ENCODE data around the gene DHFR2. TPM values are rescaled to one million over a fixed set of nuclear protein-coding genes. Genes with fewer than 3 reads are reported as not detected.

Gene DHFR2
- total and polyA plus RNA-seq, 4 donors = 2.3 to 7.1 (median 4.4) TPM

- 65 to 68% methylated on average over 2 of the region's 2 CpGs for WGBS, 2 donors
- no peak overlapping the region for H3K27ac ChIP-seq (ENCODE audit: low read depth in 1 of 2, low read length in 2 of 2)
- H3K4me1 ChIP-seq (ENCODE audit: control insufficient read depth in 1 of 2, insufficient read depth in 2 of 2, low read length in 2 of 2) = no peaks in the 10 kb centered on the region
- intact Hi-C loops (cut with DNase I) = no loop called here
- H3K36me3 ChIP-seq (ENCODE audit: control insufficient read depth in 1 of 2, insufficient read depth in 2 of 2, low read length in 1 of 2) = no peaks in the 10 kb centered on the region
- H3K9me3 ChIP-seq (ENCODE audit: control insufficient read depth, low read length) = no peaks in the 10 kb centered on the region
- ATAC-seq (ENCODE audit: low FRiP score) = no peak
- no peak overlapping the region for H3K4me3 ChIP-seq (ENCODE audit: low read length in 2 of 2)
- H3K27me3 ChIP-seq (ENCODE audit: control insufficient read depth in 1 of 2, insufficient read depth in 2 of 2, low read length in 1 of 2) = no peaks in the 10 kb centered on the region
- no peak for DNase-seq
These were observed 36.1 kb downstream of the DHFR2 start for GRCh38 chr3:94026623-94027022.

GRCh38 chr3:94024385-94024784 lies 38.3 kb downstream of the DHFR2 start:
- ATAC-seq (ENCODE audit: low FRiP score) = peak; percentile 46
- no peaks in the 10 kb centered on the region for H3K4me1 ChIP-seq (ENCODE audit: control insufficient read depth in 1 of 2, insufficient read depth in 2 of 2, low read length in 2 of 2)
- intact Hi-C loops (cut with DNase I) = no loop called here
- 7 to 18% methylated on average over 3 of the region's 3 CpGs for WGBS, 2 donors
- no peaks in the 10 kb centered on the region for H3K36me3 ChIP-seq (ENCODE audit: control insufficient read depth in 1 of 2, insufficient read depth in 2 of 2, low read length in 1 of 2)
- no peak overlapping the region for H3K27ac ChIP-seq (ENCODE audit: low read depth in 1 of 2, low read length in 2 of 2)
- no peak overlapping the region for H3K4me3 ChIP-seq (ENCODE audit: low read length in 2 of 2)
- H3K9me3 ChIP-seq (ENCODE audit: control insufficient read depth, low read length) = no peaks in the 10 kb centered on the region
- H3K27me3 ChIP-seq (ENCODE audit: control insufficient read depth in 1 of 2, insufficient read depth in 2 of 2, low read length in 1 of 2) = no peaks in the 10 kb centered on the region
- DNase-seq = no peak

DNA sequence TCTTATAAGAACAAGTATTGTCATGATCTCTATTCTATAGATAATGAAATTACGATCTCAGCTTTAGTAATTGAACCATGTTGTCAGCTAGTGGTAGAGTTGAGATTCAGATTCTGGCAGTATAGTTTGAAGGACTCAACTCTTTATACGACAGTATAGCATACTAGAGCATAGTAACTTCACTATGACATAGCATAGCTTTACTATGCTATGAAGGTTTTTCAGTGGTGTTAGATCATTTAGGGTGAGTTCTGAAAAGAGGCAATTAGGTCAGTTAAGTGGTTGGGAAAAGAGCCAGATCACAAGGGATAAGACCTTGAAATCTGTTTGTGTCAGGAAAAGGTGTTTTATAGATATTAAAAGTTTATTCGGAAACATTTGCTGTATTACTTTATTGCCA lies 42.4 kb downstream of the DHFR2 start:
- H3K4me3 ChIP-seq (ENCODE audit: low read length in 2 of 2) = no peak overlapping the region
- 94 to 97% methylated on average over 3 of the region's 3 CpGs for WGBS, 2 donors
- H3K9me3 ChIP-seq (ENCODE audit: control insufficient read depth, low read length) = no peaks in the 10 kb centered on the region
- ATAC-seq (ENCODE audit: low FRiP score) (no peak), DNase-seq (no peak)
- no peaks in the 10 kb centered on the region for H3K4me1 ChIP-seq (ENCODE audit: control insufficient read depth in 1 of 2, insufficient read depth in 2 of 2, low read length in 2 of 2)
- no peaks in the 10 kb centered on the region for H3K36me3 ChIP-seq (ENCODE audit: control insufficient read depth in 1 of 2, insufficient read depth in 2 of 2, low read length in 1 of 2)
- no peak overlapping the region for H3K27ac ChIP-seq (ENCODE audit: low read depth in 1 of 2, low read length in 2 of 2)
- no peaks in the 10 kb centered on the region for H3K27me3 ChIP-seq (ENCODE audit: control insufficient read depth in 1 of 2, insufficient read depth in 2 of 2, low read length in 1 of 2)
- intact Hi-C loops (cut with DNase I) = no loop called here

DNA sequence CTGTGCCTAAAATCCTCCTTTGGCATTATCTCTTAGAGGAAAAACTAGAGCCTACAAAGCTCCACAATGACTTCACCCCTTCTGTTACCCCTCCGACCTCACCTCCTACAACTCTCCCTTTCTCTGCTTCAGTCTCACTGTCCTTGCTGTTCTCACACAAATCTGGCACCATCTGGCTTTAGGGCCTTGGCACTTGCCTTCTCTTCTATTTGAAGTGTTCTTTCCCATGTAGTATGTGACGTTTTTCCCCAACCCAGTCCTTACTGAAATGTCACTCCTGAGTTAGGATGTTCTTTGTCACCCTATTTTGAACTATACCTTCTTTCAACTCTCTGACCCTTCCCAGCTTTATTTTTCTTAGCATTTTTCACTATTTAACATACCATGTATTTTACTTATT lies 43.1 kb downstream of the DHFR2 start:
- DNase-seq (no peak), ATAC-seq (ENCODE audit: low FRiP score) (no peak)
- H3K27me3 ChIP-seq (ENCODE audit: control insufficient read depth in 1 of 2, insufficient read depth in 2 of 2, low read length in 1 of 2) = no peaks in the 10 kb centered on the region
- H3K4me3 ChIP-seq (ENCODE audit: low read length in 2 of 2) = no peak overlapping the region
- H3K9me3 ChIP-seq (ENCODE audit: control insufficient read depth, low read length) = no peaks in the 10 kb centered on the region
- intact Hi-C loops (cut with DNase I) = no loop called here
- H3K27ac ChIP-seq (ENCODE audit: low read depth in 1 of 2, low read length in 2 of 2) = no peak overlapping the region
- no peaks in the 10 kb centered on the region for H3K36me3 ChIP-seq (ENCODE audit: control insufficient read depth in 1 of 2, insufficient read depth in 2 of 2, low read length in 1 of 2)
- H3K4me1 ChIP-seq (ENCODE audit: control insufficient read depth in 1 of 2, insufficient read depth in 2 of 2, low read length in 2 of 2) = no peaks in the 10 kb centered on the region
- WGBS, 2 donors = 60 to 66% methylated on average over 2 of the region's 2 CpGs

GRCh38 chr3:94015025-94015424 lies 47.7 kb downstream of the DHFR2 start:
- no peak for ATAC-seq (ENCODE audit: low FRiP score)
- intact Hi-C loops (cut with DNase I) = no loop called here

GRCh38 chr3:94012185-94012584 lies 50.5 kb downstream of the DHFR2 start:
- no peaks in the 10 kb centered on the region for H3K36me3 ChIP-seq (ENCODE audit: control insufficient read depth in 1 of 2, insufficient read depth in 2 of 2, low read length in 1 of 2)
- no peaks in the 10 kb centered on the region for H3K4me1 ChIP-seq (ENCODE audit: control insufficient read depth in 1 of 2, insufficient read depth in 2 of 2, low read length in 2 of 2)
- no peak overlapping the region for H3K4me3 ChIP-seq (ENCODE audit: low read length in 2 of 2)
- intact Hi-C loops (cut with DNase I) = no loop called here
- ATAC-seq (ENCODE audit: low FRiP score) (no peak), DNase-seq (no peak)
- H3K9me3 ChIP-seq (ENCODE audit: control insufficient read depth, low read length) = no peaks in the 10 kb centered on the region
- H3K27ac ChIP-seq (ENCODE audit: low read depth in 1 of 2, low read length in 2 of 2) = no peak overlapping the region
- 80 to 85% methylated on average over 1 of the region's 1 CpG for WGBS, 2 donors
- H3K27me3 ChIP-seq (ENCODE audit: control insufficient read depth in 1 of 2, insufficient read depth in 2 of 2, low read length in 1 of 2) = no peaks in the 10 kb centered on the region

More at GRCh38 chr3:94015025-94015424, 47.7 kb downstream of the DHFR2 start:
- Histone ChIP-seq H3K36me3 (ENCODE audit: control insufficient read depth in 1 of 2, insufficient read depth in 2 of 2, low read length in 1 of 2) (no peaks in the 10 kb centered on the region), H3K27ac (ENCODE audit: low read depth in 1 of 2, low read length in 2 of 2) (no peak overlapping the region), H3K27me3 (ENCODE audit: control insufficient read depth in 1 of 2, insufficient read depth in 2 of 2, low read length in 1 of 2) (no peaks in the 10 kb centered on the region), H3K4me3 (ENCODE audit: low read length in 2 of 2) (no peak overlapping the region), H3K9me3 (ENCODE audit: control insufficient read depth, low read length) (no peaks in the 10 kb centered on the region), H3K4me1 (ENCODE audit: control insufficient read depth in 1 of 2, insufficient read depth in 2 of 2, low read length in 2 of 2) (no peaks in the 10 kb centered on the region)
- WGBS, 2 donors = 76 to 87% methylated on average over 1 of the region's 1 CpG
- DNase-seq = no peak

- Histone ChIP-seq H3K27ac (ENCODE audit: low read depth in 1 of 2, low read length in 2 of 2) (no peak overlapping the region), H3K4me1 (ENCODE audit: control insufficient read depth in 1 of 2, insufficient read depth in 2 of 2, low read length in 2 of 2) (no peaks in the 10 kb centered on the region), H3K36me3 (ENCODE audit: control insufficient read depth in 1 of 2, insufficient read depth in 2 of 2, low read length in 1 of 2) (no peaks in the 10 kb centered on the region), H3K27me3 (ENCODE audit: control insufficient read depth in 1 of 2, insufficient read depth in 2 of 2, low read length in 1 of 2) (no peaks in the 10 kb centered on the region), H3K4me3 (ENCODE audit: low read length in 2 of 2) (no peak overlapping the region), H3K9me3 (ENCODE audit: control insufficient read depth, low read length) (no peaks in the 10 kb centered on the region)
- 73 to 82% methylated on average over 3 of the region's 3 CpGs for WGBS, 2 donors
- ATAC-seq (ENCODE audit: low FRiP score) = no peak
- DNase-seq = no peak
- intact Hi-C loops (cut with DNase I) = no loop called here
These were observed 51.4 kb downstream of the DHFR2 start for GRCh38 chr3:94011233-94011711.

- Histone ChIP-seq H3K27ac (ENCODE audit: low read depth in 1 of 2, low read length in 2 of 2) (no peak overlapping the region), H3K4me3 (ENCODE audit: low read length in 2 of 2) (no peak overlapping the region), H3K36me3 (ENCODE audit: control insufficient read depth in 1 of 2, insufficient read depth in 2 of 2, low read length in 1 of 2) (no peaks in the 10 kb centered on the region), H3K27me3 (ENCODE audit: control insufficient read depth in 1 of 2, insufficient read depth in 2 of 2, low read length in 1 of 2) (no peaks in the 10 kb centered on the region), H3K9me3 (ENCODE audit: control insufficient read depth, low read length) (no peaks in the 10 kb centered on the region), H3K4me1 (ENCODE audit: control insufficient read depth in 1 of 2, insufficient read depth in 2 of 2, low read length in 2 of 2) (no peaks in the 10 kb centered on the region)
- WGBS, 2 donors = 94 to 96% methylated on average over 2 of the region's 2 CpGs
- no peak for ATAC-seq (ENCODE audit: low FRiP score)
- intact Hi-C loops (cut with DNase I) = no loop called here
- DNase-seq = no peak
These were observed 53.1 kb downstream of the DHFR2 start for GRCh38 chr3:94009608-94010007.

GRCh38 chr3:94008253-94008652 lies 54.5 kb downstream of the DHFR2 start:
- Histone ChIP-seq H3K27ac (ENCODE audit: low read depth in 1 of 2, low read length in 2 of 2) (no peak overlapping the region), H3K27me3 (ENCODE audit: control insufficient read depth in 1 of 2, insufficient read depth in 2 of 2, low read length in 1 of 2) (no peaks in the 10 kb centered on the region), H3K4me3 (ENCODE audit: low read length in 2 of 2) (no peak overlapping the region), H3K9me3 (ENCODE audit: control insufficient read depth, low read length) (no peaks in the 10 kb centered on the region), H3K4me1 (ENCODE audit: control insufficient read depth in 1 of 2, insufficient read depth in 2 of 2, low read length in 2 of 2) (no peaks in the 10 kb centered on the region), H3K36me3 (ENCODE audit: control insufficient read depth in 1 of 2, insufficient read depth in 2 of 2, low read length in 1 of 2) (no peaks in the 10 kb centered on the region)
- ATAC-seq (ENCODE audit: low FRiP score) (no peak), DNase-seq (no peak)
- intact Hi-C loops (cut with DNase I) = no loop called here
- 88 to 90% methylated on average over 2 of the region's 2 CpGs for WGBS, 2 donors

All from aorta (tissue), 5 donors.